IMR-90 (cell line): Measurements from ENCODE around the gene SEC22A.

Experiments
- CHD1 ChIP-seq: IDR thresholded peaks from 2 replicates; pipeline ENCODE4 v1.6.1; 2012; ENCODE audit warnings: low read depth, low read length, improper control_type of control experiment
- CTCF ChIP-seq: conservative IDR thresholded peaks from 2 replicates; pipeline ENCODE4 v1.5.1; 2012; ENCODE audit warnings: mild to moderate bottlenecking, low read depth, low read length, improper control_type of control experiment
- RFX5 ChIP-seq: IDR thresholded peaks from 2 replicates; pipeline ENCODE4 v1.8.0; 2012; ENCODE audit warnings: low read depth, mild to moderate bottlenecking, low read length, moderate library complexity
- TF ChIP-seq, protein P1 (sequence below): fragments of 150-350 bp; IDR thresholded peaks from 2 replicates; pipeline ENCODE4 v1.6.1; 2016; ENCODE audit warnings: low read depth, mild to moderate bottlenecking, low read length, moderate library complexity, borderline replicate concordance

DNA sequence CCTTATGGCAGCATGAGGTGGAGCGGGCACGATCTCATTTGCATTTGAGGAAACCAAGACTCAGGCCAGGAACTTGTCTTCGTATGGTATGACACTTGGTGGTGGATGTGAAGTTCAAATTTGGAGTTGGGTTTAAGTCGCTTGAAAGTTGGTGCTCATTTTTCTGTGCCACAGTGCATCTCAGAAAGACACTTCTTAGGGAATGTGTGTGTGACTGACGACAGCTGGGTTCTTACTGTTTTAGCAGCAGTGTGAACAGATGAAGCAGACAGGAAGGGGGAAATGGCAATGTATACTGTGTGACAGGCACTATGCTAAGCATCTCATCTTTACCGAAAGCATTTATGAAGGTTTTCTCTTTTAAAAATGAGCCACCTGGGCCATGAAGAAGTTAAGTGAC, 75.4 kb downstream of the SEC22A start:
- TF ChIP-seq CTCF (no peak), CHD1 (no peak), RFX5 (no peak)
- TF ChIP-seq, protein P1, sequence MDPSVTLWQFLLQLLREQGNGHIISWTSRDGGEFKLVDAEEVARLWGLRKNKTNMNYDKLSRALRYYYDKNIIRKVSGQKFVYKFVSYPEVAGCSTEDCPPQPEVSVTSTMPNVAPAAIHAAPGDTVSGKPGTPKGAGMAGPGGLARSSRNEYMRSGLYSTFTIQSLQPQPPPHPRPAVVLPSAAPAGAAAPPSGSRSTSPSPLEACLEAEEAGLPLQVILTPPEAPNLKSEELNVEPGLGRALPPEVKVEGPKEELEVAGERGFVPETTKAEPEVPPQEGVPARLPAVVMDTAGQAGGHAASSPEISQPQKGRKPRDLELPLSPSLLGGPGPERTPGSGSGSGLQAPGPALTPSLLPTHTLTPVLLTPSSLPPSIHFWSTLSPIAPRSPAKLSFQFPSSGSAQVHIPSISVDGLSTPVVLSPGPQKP, result no peak
